HepG2 (cell line): ENCODE results near the gene RBM19. TPM values are rescaled to one million over a fixed set of nuclear protein-coding genes. Genes with fewer than 3 reads are reported as not detected.

Experiments used
- ATF1 ChIP-seq: IDR thresholded peaks from 2 replicates; pipeline ENCODE4 v1.6.1; 2016; ENCODE audit warnings: mild to moderate bottlenecking, control low read depth
- CENPT ChIP-seq: sonication (generic); formaldehyde crosslinking; IDR thresholded peaks from 2 replicates; pipeline ENCODE4 v1.8.0; 2022; ENCODE audit warnings: low read depth, mild to moderate bottlenecking, moderate library complexity, missing genetic modification reagents
- CHCHD3 ChIP-seq: sonication (generic); formaldehyde crosslinking; IDR thresholded peaks from 2 replicates; pipeline ENCODE4 v1.8.0; 2022; ENCODE audit warnings: mild to moderate bottlenecking, missing genetic modification reagents, moderate library complexity
- FOSL1 ChIP-seq: sonication (generic); formaldehyde crosslinking; IDR thresholded peaks from 2 replicates; pipeline ENCODE4 v1.9.0; 2021; ENCODE audit warnings: missing genetic modification reagents, borderline replicate concordance
- GZF1 ChIP-seq: sonication (generic); formaldehyde crosslinking; IDR thresholded peaks from 2 replicates; pipeline ENCODE4 v1.5.1; 2020; ENCODE audit warnings: mild to moderate bottlenecking, missing genetic modification reagents
- IRX3 ChIP-seq: sonication (generic); formaldehyde crosslinking; IDR thresholded peaks from 2 replicates; pipeline ENCODE4 v1.8.1; 2023; ENCODE audit warnings: mild to moderate bottlenecking, low read depth, missing genetic modification reagents, borderline replicate concordance
- JUND ChIP-seq: sonication (generic); formaldehyde crosslinking; IDR thresholded peaks from 2 replicates; pipeline ENCODE4 v1.8.0; 2022; ENCODE audit warnings: mild to moderate bottlenecking, missing genetic modification reagents
- KDM6A ChIP-seq: IDR thresholded peaks from 2 replicates; pipeline ENCODE4 v1.6.1; 2016; ENCODE audit warnings: low read depth
- KLF9 ChIP-seq: IDR thresholded peaks from 2 replicates; pipeline ENCODE4 v1.6.1; 2016; ENCODE audit warnings: low read depth
- MBNL3 ChIP-seq: fragments of 250-450 bp; sonication (Bioruptor Pico); conservative IDR thresholded peaks from 2 replicates; pipeline ENCODE4 v1.8.0; 2022; ENCODE audit warnings: mild to moderate bottlenecking, inconsistent platforms
- MIXL1 ChIP-seq: IDR thresholded peaks from 2 replicates; pipeline ENCODE4 v1.6.1; 2016
- MLX ChIP-seq: IDR thresholded peaks from 2 replicates; pipeline ENCODE4 v1.6.1; 2016
- NKX3-1 ChIP-seq: sonication (generic); formaldehyde crosslinking; IDR thresholded peaks from 2 replicates; pipeline ENCODE4 v1.5.0; 2020; ENCODE audit warnings: missing genetic modification reagents
- POGK ChIP-seq: sonication (generic); formaldehyde crosslinking; conservative IDR thresholded peaks from 2 replicates; pipeline ENCODE4 v1.8.0; 2022; ENCODE audit warnings: mild to moderate bottlenecking, moderate library complexity, missing genetic modification reagents
- RORA ChIP-seq: sonication (generic); formaldehyde crosslinking; IDR thresholded peaks from 2 replicates; pipeline ENCODE4 v1.5.0; 2020; ENCODE audit warnings: mild to moderate bottlenecking, missing genetic modification reagents, moderate library complexity
- SETDB1 ChIP-seq: sonication (generic); formaldehyde crosslinking; IDR thresholded peaks from 2 replicates; pipeline ENCODE4 v1.5.1; 2020; ENCODE audit warnings: missing genetic modification reagents, mild to moderate bottlenecking, borderline replicate concordance
- SIN3A ChIP-seq: IDR thresholded peaks from 2 replicates; pipeline ENCODE4 v1.6.1; 2011; ENCODE audit warnings: low read depth, mild to moderate bottlenecking, control low read depth, low read length, borderline replicate concordance
- SRF ChIP-seq: IDR thresholded peaks from 2 replicates; pipeline ENCODE4 v1.6.1; 2011; ENCODE audit warnings: mild to moderate bottlenecking, low read depth, low read length, moderate library complexity
- TARDBP ChIP-seq: sonication (generic); formaldehyde crosslinking; IDR thresholded peaks from 2 replicates; pipeline ENCODE4 v1.8.0; 2022; ENCODE audit warnings: mild to moderate bottlenecking, missing genetic modification reagents
- TBL1XR1 ChIP-seq: fragments of 150-350 bp; IDR thresholded peaks from 2 replicates; pipeline ENCODE4 v1.6.1; 2014; ENCODE audit warnings: borderline replicate concordance, low read length; ENCODE audit not compliant: partially characterized antibody
- TEAD3 ChIP-seq: optimal IDR thresholded peaks from 2 replicates; pipeline ENCODE3; 2016; ENCODE audit warnings: borderline replicate concordance
- ZBTB21 ChIP-seq: sonication (generic); formaldehyde crosslinking; IDR thresholded peaks from 2 replicates; pipeline ENCODE4 v1.4.0; 2020; ENCODE audit warnings: missing genetic modification reagents
- ZBTB44 ChIP-seq: sonication (generic); formaldehyde crosslinking; IDR thresholded peaks from 2 replicates; pipeline ENCODE4 v1.4.0; 2020; ENCODE audit warnings: missing genetic modification reagents
- ZFP36 ChIP-seq: fragments of 150-350 bp; IDR thresholded peaks from 2 replicates; pipeline ENCODE4 v1.6.1; 2018; ENCODE audit warnings: borderline replicate concordance, low read length, low read depth; ENCODE audit not compliant: partially characterized antibody
- ZKSCAN8 ChIP-seq: IDR thresholded peaks from 2 replicates; pipeline ENCODE4 v1.6.1; 2016; ENCODE audit warnings: borderline replicate concordance, missing genetic modification reagents, missing compliant biosample characterization
- ZNF747 ChIP-seq: sonication (generic); formaldehyde crosslinking; IDR thresholded peaks from 2 replicates; pipeline ENCODE4 v1.8.1; 2023; ENCODE audit warnings: missing genetic modification reagents, mild to moderate bottlenecking, borderline replicate concordance
- polyA plus RNA-seq, 8 experiments: library from polyadenylated mRNA; depleted of rRNA in 3 of 8; stranded (reverse) in 7 of 8; unstranded in 1 of 8; fragments of >200 nt; fragmentation: Illumina TruSeq in 4 of 8; extraction: Trizol in 4 of 8; gene quantifications; 2 replicates each; pipeline versions ENCODE4 v1.2.1 to v1.2.3, GENCODE V29; 2011 to 2016; ENCODE audit warnings: low read depth in 4 of 8, missing spikeins in 1 of 8, mixed read lengths in 1 of 8; ENCODE audit not compliant: insufficient read depth in 1 of 8
- total RNA-seq, 5 experiments: library from RNA; depleted of rRNA; stranded (reverse); fragments of >200 nt; fragmentation: Illumina TruSeq; extraction: Trizol; gene quantifications; 2 replicates each; pipeline ENCODE4 v1.2.3, GENCODE V29; 2016; ENCODE audit warnings: low read depth in 1 of 5

RBM19 gene
- total and polyA plus RNA-seq, 2 of the 13 experiments (the other 11 are each of a cell fraction or from before 2014, with no cell fraction given), result 19.3 to 32.2 TPM

DNA sequence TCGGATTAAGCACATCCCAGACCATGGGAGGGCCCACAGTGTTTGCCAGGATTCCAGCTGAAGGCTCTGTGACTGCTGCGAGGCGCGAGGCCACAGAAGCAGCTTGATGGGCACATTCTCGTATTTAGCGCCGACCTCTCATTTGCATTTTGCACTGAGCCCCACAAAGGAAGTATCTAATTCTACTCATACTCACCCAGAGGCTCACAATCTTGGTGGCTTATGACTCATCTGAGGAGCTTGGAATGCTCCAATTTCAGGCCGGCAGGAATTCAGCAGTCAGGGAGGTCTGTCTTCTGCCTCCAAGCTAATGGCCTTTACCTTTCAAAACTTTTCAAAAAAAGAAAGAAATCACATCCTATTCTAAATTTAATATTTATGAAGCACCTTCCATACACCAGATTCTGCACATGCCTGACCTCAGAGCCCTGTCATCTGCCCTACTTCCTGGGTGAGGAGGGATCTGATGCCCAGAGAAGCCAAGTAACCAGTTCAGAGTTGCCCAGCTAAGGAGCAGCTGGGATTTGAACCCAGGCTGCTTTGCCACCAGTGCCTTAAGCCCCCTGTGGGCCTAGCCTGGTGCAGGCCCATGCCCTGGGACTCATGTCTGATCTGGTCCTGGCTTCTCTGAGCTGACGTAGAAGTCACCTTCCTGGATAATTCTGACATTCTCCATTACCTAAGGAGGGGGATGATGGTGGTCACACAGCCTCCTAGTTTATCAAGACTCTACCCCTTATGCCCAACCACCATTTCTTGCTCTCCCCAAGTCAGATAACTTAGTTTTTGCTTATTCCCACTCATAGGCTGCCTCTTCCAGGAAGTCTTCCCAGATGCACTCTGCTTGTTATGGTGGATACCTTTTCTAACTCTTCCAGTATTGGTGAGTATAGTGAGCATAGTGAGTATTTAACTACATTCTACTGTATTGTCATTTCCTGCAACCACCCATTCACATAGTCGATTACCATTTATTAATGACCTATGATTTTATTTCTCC is 198.9 kb downstream of the RBM19 start (continued):
- TF ChIP-seq MBNL3 (CRISPR knock-in tag) (no peak), CENPT (CRISPR knock-in tag) (no peak), ATF1 (CRISPR knock-in tag) (no peak), SIN3A (no peak), CHCHD3 (no peak), TBL1XR1 (no peak), MIXL1 (CRISPR knock-in tag) (no peak), ZBTB44 (CRISPR knock-in tag) (no peak), TARDBP (CRISPR knock-in tag) (no peak), SETDB1 (CRISPR knock-in tag) (no peak), ZKSCAN8 (CRISPR knock-in tag) (no peak), KDM6A (CRISPR knock-in tag) (no peak), ZFP36 (peak; percentile 84), JUND (CRISPR knock-in tag) (peak; percentile 17; the same call in 1 of the 2 replicates), GZF1 (no peak), ZNF747 (CRISPR knock-in tag) (no peak), NKX3-1 (CRISPR knock-in tag) (no peak), SRF (no peak), RORA (CRISPR knock-in tag) (no peak), FOSL1 (CRISPR knock-in tag) (peak; percentile 20; the same call in 1 of the 2 replicates), KLF9 (CRISPR knock-in tag) (no peak), POGK (CRISPR knock-in tag) (no peak), IRX3 (CRISPR knock-in tag) (no peak), MLX (CRISPR knock-in tag) (no peak), TEAD3 (peak; percentile 74), ZBTB21 (no peak)
